Measurements from ENCODE around the gene PDE2A.
"Not testable (repeated sequence)": the region's sequence is repeated elsewhere in the genome, so short reads cannot be mapped to it uniquely, and the experiment has no call there.

PDE2A gene

DNA sequence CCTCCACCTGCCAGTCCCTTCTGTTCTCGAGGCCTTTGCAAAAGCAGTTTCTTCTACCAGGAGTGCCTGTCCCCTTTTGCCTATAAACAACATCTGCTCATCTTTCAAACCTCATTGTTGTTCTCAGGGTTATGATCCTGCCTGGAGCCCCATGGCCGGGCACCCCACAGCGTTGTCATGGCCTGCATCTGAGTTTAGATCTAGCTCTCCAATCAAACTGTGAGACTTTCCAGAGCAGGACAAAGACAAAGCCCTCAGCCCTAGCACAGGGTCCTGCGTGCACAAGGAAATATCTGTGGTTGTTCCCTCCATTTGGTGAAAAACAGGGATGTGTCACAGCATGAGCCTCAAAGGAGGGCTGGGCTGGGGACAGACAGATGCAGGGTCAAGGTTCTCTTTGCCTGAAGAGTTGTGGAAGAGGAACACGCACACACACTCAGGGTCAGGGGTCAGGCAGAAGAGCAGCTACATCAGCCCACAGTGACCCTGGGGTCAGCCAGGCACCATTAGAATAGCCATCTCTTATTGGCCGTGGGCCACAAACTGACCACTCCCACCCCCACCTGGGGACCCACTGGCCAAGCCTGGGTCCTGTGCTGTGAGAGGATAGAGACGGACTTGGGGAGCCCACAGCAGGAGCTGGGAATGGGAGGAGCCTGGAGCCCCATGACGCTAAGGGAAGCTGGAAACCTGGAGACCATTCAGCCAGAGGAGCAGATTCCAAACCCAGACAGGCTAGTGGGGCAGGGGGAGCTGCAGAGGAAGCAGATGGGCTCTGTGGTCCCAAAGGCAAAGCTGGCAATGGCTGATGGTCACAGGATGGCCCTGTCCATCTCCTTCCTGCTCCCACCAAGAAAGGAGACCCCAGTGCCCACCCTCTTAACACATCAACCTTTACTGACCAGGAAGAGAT is 99.4 kb downstream of the PDE2A start:
- DNase-seq, result no peak

DNA sequence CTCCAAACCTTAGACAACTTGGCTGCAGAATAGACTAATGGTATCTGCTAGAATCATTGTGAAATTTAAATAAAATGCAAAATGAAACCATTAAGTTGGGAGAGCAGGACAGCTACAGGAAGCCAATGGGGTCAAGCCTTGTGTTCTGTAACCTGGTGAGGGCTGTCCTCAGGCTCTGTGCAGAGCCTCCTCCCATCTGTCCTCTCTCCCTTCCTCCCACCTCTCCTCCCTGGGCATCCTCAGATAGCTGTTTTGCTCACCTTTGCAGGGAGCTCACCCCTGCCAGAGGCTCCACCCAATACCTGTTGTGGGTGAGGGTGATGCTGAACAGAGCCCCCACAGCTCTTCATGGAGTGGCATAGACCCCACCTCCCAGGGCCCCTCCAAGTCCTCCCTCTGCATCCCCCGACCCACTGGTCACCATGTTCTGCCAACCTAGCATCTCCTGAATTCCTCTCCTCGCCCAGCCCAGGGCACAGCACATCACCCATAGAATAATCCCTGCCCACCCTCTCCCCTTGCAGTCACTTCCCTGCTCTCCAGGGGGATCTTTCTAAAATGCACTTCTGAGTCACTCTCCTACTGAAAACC is 100.3 kb downstream of the PDE2A start:
- DNase-seq, result no peak

DNA sequence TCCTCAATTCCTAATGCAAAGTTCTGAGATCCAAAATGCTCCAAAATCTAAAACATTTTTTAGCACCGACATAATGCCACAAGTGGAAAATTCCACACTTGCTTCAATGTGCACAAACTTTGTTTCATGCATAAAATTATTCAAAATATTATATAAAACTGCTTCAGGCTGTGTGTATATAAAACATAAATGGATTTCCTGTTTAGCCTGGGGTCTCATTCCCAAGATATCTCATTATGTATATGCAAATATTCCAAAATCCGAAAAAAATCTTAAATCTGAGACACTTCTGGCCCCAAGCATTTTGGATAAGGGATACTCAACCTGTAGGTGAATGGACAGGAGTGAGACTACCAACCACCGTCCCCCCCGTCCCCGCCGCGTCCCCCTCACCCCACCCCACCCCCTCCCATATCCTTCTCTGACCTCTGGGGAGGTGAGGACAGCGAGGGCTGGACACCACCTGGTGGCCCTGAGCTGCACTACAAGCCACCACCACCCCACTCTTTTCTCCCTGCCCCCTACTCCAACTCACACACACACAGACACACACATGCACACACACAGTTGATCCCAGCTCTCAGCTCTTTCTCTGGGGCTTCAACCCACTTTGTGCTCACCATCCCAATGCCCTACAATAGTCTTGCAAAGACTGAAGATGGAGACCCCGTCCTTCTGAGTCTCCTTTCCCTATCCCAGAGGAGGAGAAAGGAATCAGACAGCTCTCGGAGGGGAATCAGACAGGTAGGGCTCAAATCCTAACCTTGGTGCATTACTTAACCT is 101.0 kb downstream of the PDE2A start:
- peak; percentile 28 for DNase-seq

DNA sequence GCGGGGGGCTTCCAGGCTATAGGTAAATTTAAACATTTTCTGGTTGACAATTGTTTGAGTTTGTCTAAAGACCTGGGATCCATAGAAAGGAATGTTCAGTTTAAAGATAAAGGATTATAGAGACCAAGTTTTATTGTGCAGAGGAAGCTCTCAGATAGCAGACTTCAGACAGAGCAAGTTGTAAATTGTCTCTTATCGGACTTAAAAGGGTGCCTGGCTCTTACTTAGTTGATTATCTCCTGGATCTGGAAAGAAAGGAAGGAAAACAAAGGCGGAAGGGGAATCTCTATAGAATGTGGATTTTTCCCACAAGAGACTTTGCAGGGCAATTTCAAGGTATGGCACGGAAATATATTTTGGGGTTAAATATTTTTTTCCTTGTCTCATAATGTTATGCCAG is 101.7 kb downstream of the PDE2A start:
- not testable (repeated sequence) for DNase-seq

DNA sequence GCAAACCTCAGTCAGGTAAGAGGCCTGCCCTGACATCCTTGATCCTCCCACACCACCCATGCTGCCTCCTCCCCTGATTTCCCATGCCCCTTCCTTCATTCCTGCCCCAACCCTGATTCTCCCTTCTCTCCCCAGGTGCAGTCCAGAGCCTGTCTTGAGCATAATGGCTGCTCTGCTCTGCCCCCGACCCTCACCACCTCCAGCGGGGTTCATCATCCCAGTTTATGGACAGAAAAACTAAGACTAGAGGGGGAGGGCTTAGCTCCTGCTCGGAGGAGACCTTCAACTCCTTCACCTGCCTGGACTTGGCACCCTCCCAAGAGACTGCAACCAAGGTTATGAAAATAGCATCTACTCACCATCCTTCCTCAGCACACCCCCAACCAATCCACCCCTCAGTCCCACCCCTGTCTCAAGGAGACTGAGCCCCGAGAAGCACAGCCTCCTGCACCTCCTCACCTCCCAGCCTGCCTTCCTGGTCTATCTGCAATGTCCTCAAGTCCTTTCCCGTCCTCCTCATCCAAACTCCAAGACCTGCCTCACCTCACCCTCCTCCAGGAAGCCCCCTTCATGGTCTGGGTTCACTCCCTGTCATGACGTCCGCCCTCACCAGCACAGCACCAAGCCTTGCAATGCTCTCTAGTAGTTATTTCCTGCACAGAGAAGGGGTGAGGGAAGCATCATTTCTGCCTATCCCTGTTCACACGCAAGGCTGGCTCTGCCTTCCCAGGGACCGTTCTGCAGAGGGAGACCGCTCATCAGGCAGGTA is 103.1 kb downstream of the PDE2A start:
- no peak for DNase-seq

DNA sequence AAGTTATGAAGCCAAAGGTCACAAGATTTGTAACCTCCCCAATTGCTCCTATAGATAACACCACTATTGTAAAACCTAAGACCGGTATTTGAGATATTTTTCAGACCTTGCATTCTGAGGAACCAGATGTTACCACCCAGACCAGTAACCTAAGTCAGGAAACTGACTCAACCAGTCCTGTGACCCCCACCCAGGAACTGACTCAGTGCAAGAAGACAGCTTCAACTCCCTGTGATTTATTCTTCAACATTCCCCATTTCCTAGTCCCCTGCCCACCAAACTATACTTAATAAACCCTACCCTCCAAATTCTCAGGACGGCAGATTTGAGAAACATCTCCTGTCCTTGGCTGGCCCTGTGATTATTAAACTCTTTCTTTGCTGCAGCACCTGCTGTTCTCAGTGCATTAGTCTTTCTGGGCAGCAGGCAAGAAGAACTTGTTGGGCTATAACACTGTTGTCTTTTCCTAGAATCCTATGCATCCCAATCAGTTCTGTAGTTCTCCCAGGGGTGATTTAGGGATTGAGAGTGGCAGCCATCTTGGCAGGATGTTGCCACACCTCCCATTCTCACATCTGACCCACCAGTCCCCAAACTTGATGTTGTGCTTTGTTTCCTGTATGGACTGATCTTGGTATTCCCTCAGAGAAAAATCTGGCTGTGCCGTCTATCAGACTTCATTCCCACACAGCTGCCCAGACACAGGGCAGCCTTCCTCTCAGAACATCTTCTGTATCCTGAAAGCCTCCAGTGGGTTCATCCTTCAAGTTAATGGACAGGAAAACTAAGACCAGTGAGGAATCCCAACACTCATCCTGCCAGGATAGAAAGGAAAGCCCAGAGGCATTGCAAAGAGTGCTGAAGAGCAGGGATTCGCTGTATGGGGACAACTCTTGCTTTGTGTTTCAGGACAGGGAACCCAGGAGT is 104.0 kb downstream of the PDE2A start:
- peak; percentile 78 for DNase-seq

DNA sequence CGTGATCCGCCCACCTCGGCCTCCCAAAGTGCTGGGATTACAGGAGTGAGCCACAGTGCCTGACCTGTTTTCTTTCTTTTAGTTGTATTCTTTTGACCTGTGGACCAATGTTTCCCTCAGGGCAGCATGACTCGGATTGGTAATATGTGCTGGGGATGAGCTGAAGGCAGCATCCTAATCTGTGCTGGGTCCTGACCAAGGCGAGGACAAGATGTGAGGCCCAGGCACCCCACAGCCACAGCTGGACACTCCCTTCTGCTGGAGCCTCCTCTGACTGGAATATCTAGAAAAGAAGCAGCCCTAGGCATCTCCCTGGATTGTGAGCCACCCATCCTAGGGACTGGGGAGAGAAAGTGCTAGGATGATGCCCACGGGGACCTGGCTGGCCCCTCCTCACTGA is 105.4 kb downstream of the PDE2A start:
- DNase-seq, result no peak

DNA sequence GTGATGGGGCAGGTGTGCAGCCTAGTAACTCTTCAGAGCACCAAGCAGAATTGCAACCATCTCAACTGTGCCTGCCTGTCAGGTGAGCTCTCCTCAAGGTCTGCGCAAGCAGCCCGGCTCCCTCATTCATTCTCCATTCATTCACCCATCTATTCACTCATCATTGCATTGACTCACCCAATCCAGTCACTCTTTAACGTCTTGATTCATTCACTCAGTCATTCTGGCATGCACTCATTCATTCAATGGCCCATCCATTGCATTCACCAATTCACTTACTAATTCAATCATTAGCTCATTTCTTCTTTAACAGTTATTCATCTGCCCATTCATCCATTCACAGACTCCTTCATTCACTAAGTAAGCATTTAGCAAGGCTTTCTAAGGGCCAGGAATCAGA is 111.8 kb downstream of the PDE2A start:
- no peak for DNase-seq

DNA sequence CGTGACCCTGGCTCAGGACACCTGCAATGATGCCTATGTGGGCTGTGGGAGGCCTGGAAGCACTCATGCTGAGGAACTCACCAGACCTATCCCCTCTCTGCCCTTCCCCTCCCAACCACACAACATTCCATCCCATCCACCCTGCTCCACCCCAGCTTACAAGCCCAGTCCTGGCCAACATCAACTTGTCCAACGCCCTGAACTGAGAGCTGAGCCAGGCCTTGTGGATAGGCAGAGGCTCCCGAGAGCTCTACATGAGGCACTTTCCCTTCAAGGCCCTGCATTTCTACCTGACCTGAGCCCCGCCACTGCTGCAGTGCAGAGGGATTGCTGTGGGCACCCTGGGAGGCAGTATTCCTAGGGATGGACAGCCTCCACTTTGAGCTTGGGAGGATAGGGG is 112.4 kb downstream of the PDE2A start:
- no peak for DNase-seq

DNA sequence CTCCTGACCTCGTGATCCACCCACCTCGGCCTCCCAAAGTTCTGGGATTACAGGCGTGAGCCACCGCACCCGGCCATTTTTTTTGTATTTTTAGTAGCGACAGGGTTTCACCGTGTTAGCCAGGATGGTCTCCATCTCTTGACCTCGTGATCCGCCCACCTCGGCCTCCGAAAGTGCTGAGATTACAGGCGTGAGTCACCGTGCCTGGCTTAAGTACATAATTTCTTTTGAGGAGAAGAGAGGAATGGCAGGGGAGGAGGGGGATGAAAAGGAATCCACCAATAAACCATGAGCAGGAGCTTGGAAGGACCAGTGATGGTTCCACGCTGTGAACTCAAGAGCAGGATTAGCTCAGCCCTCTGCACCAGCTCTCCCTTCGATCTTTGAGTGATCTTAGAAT is 113.4 kb downstream of the PDE2A start:
- DNase-seq, result not testable (repeated sequence)

DNA sequence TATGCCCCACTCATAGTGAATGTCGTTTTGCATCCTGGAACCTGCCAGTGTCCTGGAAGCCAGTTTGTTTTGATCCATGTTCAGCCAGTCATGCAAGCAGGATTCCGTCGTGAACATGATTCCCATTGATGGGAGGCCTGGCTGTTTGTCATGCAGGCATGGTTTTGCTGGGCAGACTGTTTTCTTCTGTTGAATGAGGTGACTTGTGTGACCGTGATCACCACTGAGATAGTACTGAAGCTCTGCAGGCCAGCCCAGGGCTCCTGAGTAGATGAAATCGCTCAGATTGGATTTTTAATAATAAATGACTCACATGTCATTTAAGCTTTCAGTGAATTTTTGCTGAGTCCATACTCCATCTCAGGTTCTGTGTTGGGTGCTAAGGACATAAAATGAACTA is 117.8 kb downstream of the PDE2A start:
- DNase-seq, result no peak

DNA sequence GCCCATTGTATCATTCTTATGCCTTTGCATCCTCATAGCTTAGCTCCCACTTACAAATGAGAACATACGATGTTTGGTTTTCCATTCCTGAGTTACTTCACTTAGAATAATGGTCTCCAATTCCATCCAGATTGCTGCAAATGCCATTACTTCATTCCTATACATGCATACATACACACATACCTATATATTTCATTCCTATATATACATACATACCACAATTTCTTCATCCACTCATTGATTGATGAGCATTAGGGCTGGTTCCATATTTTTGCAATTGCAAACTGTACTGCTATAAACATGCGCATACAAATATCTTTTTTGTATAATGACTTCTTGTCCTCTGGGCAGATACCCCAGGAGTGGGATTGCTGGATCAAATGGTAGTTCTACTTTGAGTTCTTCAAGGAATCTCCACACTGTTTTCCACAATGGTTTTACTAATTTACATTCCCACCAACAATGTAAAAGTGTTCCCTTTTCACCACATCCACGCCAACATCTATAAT is 119.2 kb downstream of the PDE2A start:
- DNase-seq, result not testable (repeated sequence)

DNA sequence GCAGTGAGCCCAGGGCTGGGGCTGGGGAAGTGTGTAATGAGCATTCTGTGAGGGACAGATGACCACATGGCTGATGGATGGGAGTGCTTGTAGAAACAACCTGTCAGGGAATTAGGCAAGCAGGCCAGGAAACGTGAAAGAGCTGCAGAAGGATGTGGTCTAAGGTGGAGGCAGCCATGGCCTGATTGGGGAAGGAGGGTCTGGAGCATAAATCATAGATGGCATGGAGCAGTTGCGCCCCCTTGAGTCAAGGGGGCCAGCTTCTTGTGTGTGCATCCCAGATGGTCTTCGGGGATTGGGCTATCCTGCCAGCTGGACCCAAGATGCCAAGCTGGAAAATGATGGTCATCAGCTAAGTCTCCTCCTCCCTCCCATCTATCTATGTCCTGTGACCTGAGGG is 120.5 kb downstream of the PDE2A start:
- DNase-seq, result no peak

DNA sequence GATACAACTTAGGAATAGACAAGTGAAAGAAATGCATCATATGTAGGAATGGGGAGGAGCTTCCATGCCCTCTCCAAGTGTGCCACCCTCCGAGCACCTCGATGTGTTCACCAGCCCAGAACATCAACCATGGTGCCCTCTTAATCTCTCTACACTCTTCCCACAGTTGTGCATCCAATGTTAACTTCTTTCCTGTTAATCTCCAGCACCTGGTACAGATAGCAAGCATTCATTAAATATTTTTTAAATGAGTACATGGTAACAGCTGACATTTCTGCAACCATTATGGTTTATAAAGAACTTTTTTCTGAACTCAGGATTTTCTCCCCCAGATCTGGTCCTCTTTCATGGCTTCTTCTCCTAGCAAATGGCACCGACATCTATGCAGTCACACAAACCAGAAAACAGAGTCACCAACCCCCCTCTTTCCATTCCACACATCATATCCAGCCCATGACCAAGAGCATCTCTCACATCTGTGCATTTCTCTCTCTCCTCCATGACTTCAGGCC is 121.8 kb downstream of the PDE2A start:
- peak; percentile 45 for DNase-seq

DNA sequence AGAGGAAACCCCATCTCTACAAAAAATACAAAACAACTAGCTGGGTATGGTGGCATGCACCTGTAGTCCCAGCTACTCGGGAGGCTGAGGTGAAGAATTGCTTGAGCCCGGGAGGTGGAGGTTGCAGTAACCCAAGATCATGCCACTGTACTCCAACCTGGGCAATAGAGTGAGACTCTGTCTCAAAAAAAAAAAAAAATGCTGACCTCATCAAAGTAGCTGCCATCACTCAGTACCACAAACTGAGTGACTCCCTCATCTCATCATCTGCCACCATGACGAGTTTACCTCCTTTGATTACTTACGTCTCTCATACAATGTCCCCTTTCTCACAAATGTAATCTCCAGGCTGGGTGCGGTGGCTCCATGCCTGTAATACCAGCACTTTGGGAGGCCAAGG is 122.7 kb downstream of the PDE2A start:
- DNase-seq, result no peak

DNA sequence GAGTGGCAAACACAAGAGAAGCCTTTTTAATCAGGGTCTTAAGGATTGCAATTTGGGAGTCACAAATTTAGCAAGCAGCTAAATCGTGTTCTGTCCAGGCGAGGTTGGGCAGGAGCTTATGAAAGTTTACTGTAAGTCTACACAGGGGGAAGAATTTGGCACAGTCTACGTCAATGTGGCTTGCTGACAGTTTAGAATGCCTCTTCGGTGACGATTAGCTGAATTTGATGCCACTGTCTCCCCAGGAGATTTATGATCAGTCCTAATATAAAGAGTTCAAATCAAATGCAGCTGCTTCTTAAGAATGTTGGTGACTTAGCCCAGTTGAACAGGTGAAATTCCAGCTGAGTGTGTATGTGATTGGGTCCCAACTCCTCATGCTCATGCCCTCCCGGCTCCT is 125.8 kb downstream of the PDE2A start:
- peak; percentile 63 for DNase-seq

DNA sequence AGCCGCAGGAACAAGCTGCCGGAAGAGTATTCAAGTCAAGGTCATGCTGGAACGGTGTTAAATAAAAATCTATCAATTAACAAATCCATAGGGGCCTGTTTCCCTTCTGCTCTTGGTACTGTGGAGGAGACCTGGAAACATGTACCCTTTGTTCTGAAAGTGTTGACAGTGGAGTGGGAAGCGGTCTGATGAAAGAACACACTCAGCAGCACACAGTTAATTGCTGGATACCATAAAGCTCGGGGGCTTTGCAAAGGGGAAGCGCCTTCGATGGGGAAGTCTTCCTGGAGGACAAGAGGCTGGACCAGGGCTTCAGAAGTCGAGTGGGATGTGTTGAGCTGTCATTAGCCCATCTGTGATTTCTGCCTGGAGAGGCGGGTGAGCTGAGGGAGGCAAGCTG is 127.4 kb downstream of the PDE2A start:
- DNase-seq, result no peak

DNA sequence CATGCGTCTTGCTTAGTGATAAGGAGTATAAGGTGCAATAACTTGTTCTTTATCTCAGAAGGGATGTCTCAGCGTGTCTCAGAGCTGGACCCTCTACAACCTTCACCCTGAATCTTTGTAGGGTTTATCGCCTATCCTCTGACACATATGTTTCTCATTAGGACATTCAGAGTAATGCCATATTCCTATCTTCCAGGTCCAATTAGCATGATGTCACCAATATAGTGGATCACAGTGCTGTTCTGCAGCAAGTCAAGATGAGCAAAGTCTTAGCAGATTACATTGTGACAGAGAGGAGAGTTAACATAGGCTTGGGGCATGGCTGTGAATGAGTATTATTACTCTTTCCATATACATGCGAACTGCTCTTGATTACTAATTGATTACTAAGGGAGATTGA is 129.6 kb downstream of the PDE2A start:
- DNase-seq, result no peak

DNA sequence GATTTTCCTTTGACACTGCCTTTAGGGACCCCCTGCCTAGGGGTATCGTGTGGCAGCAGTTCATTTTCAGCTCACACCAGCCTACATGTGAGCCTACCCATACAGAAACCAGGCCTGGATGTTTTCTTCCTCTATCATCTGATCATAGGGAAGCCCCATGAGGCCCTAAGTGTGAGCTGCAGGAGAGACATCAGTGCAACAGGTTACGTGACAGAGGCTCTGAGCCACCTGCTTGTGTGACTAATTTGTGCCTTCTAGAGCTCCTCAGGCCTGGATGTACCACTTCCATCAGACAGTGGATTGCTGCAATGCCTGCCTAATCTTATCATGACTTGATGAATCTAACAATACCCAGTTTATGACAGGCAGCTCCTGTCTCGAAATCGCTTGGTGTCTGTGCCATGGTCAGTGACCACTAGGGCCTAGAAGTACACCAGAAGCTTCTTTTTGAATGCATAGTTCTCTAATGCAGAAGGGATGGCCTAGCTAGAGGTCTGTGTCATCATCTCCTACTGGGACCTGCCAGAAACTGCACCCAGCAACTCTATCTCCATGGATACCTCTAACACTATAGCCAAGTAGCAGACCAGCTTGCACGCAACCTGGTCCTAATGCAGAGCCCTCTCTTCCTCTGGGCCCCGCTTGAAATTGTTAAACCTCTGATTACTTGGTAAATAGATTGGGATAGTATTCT is 130.2 kb downstream of the PDE2A start:
- no peak for DNase-seq

DNA sequence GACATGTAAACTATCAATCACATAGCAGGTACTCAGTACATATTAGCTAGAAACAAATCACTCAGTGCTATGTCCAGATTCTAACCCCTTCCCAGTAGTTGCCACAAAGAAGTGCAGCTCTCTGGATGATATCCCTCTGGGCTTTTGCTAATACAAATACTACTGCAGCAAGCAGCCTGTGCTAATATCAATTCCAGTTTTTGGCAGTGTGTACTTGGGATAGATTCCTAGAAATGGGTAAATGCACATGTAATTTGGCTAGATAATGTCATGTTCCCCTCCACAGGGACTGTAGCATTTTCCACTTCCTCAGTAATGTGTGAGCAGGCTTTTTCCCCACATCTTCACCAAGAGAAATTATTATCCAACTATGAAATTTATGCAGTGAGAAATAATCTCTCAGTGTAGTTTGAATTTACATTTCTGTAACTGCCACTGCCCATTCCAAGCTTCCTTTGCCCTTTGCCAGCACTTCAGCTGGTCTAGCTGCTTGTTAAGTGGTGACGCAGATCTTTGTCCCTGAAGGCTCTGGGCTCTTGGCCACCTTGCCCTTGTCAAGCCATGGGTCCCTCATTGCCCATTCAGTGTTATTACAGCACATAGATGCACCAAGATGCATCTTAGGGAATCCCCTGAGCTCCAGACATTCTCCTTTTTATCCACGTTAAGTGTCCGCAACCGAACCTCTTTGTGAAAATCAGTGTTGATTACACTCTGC is 132.8 kb downstream of the PDE2A start:
- DNase-seq, result no peak
